HepG2 (cell line): ENCODE measurements around the gene CASS4. TPM values are rescaled to one million over a fixed set of nuclear protein-coding genes. Genes with fewer than 3 reads are reported as not detected.

Experiments used
- FOSL2 ChIP-seq: sonication (generic); formaldehyde crosslinking; IDR thresholded peaks from 2 replicates; pipeline ENCODE4 v1.4.0; 2020; ENCODE audit warnings: missing genetic modification reagents
- HOXA5 ChIP-seq: sonication (generic); formaldehyde crosslinking; IDR thresholded peaks from 2 replicates; pipeline ENCODE4 v1.4.0; 2020; ENCODE audit warnings: missing genetic modification reagents
- KDM3A ChIP-seq: IDR thresholded peaks from 2 replicates; pipeline ENCODE4 v1.6.1; 2018; ENCODE audit warnings: low read depth, missing compliant biosample characterization
- ZNF563 ChIP-seq: sonication (generic); formaldehyde crosslinking; IDR thresholded peaks from 2 replicates; pipeline ENCODE4 v1.8.0; 2022; ENCODE audit warnings: mild to moderate bottlenecking, moderate library complexity, missing genetic modification reagents
- ZNF841 ChIP-seq: sonication (generic); formaldehyde crosslinking; IDR thresholded peaks from 2 replicates; pipeline ENCODE4 v1.8.1; 2023; ENCODE audit warnings: missing genetic modification reagents, borderline replicate concordance
- ZSCAN30 ChIP-seq: sonication (generic); formaldehyde crosslinking; IDR thresholded peaks from 2 replicates; pipeline ENCODE4 v1.5.0; 2020; ENCODE audit warnings: mild to moderate bottlenecking, missing genetic modification reagents
- polyA plus RNA-seq, 8 experiments: library from polyadenylated mRNA; depleted of rRNA in 3 of 8; stranded (reverse) in 7 of 8; unstranded in 1 of 8; fragments of >200 nt; fragmentation: Illumina TruSeq in 4 of 8; extraction: Trizol in 4 of 8; gene quantifications; 2 replicates each; pipeline versions ENCODE4 v1.2.1 to v1.2.3, GENCODE V29; 2011 to 2016; ENCODE audit warnings: low read depth in 4 of 8, missing spikeins in 1 of 8, mixed read lengths in 1 of 8; ENCODE audit not compliant: insufficient read depth in 1 of 8
- total RNA-seq, 5 experiments: library from RNA; depleted of rRNA; stranded (reverse); fragments of >200 nt; fragmentation: Illumina TruSeq; extraction: Trizol; gene quantifications; 2 replicates each; pipeline ENCODE4 v1.2.3, GENCODE V29; 2016; ENCODE audit warnings: low read depth in 1 of 5
- TF ChIP-seq, protein P1 (sequence below): sonication (generic); formaldehyde crosslinking; IDR thresholded peaks from one replicate; pipeline ENCODE4 v1.5.1; 2020; ENCODE audit warnings: mild to moderate bottlenecking, missing genetic modification reagents; ENCODE audit errors: not compliant biosample characterization
- TF ChIP-seq, protein P2 (sequence below): sonication (generic); formaldehyde crosslinking; IDR thresholded peaks from 2 replicates; pipeline ENCODE4 v1.5.1; 2020; ENCODE audit warnings: missing genetic modification reagents, mild to moderate bottlenecking, borderline replicate concordance

CASS4 gene
- total and polyA plus RNA-seq, 2 of the 13 experiments (the other 11 are each of a cell fraction or from before 2014, with no cell fraction given) = 0.17 to 0.49 TPM

DNA sequence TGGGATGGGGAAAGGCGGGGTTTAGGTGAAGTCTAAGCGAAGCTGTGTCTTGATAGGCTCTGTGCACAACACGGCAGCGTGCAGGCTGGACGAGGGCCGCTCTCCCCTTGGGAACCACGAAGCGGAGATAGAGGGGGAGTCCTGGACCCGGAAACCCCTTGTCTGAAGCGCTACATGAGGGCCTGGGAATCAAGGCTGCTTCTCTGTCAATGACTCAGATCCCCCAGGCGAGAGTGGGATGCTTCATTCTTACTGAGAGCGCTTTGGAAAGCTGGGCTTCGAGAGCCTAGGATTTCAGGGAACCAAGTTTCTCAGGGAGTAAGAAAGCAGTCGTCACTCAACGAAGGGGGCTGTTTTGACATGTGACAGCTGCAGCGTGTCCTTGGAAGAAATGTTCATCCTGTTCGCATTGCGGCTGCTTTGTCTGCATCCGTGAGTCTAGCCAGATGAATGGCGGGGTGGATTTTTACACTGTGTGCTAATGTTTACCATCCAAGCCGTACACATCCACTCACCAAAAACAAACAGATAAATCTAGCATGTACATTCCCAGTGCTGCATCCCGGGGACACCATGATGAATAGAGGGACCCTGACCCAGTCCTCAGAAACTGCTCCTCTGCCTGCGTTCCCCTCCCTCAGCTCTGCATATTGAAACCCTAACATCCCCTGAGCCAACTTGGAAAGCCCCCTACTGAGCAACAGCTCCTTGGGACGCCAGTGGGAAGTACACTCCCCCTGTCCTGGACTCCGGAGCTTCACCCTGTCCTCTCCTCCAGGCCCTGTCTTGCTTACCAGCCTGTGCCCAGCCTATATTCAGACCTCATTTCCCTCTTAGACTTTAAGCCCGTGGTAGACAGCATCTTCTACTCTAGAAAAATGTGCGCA lies 31.8 kb downstream of the CASS4 start (continued):
- TF ChIP-seq, protein P1, sequence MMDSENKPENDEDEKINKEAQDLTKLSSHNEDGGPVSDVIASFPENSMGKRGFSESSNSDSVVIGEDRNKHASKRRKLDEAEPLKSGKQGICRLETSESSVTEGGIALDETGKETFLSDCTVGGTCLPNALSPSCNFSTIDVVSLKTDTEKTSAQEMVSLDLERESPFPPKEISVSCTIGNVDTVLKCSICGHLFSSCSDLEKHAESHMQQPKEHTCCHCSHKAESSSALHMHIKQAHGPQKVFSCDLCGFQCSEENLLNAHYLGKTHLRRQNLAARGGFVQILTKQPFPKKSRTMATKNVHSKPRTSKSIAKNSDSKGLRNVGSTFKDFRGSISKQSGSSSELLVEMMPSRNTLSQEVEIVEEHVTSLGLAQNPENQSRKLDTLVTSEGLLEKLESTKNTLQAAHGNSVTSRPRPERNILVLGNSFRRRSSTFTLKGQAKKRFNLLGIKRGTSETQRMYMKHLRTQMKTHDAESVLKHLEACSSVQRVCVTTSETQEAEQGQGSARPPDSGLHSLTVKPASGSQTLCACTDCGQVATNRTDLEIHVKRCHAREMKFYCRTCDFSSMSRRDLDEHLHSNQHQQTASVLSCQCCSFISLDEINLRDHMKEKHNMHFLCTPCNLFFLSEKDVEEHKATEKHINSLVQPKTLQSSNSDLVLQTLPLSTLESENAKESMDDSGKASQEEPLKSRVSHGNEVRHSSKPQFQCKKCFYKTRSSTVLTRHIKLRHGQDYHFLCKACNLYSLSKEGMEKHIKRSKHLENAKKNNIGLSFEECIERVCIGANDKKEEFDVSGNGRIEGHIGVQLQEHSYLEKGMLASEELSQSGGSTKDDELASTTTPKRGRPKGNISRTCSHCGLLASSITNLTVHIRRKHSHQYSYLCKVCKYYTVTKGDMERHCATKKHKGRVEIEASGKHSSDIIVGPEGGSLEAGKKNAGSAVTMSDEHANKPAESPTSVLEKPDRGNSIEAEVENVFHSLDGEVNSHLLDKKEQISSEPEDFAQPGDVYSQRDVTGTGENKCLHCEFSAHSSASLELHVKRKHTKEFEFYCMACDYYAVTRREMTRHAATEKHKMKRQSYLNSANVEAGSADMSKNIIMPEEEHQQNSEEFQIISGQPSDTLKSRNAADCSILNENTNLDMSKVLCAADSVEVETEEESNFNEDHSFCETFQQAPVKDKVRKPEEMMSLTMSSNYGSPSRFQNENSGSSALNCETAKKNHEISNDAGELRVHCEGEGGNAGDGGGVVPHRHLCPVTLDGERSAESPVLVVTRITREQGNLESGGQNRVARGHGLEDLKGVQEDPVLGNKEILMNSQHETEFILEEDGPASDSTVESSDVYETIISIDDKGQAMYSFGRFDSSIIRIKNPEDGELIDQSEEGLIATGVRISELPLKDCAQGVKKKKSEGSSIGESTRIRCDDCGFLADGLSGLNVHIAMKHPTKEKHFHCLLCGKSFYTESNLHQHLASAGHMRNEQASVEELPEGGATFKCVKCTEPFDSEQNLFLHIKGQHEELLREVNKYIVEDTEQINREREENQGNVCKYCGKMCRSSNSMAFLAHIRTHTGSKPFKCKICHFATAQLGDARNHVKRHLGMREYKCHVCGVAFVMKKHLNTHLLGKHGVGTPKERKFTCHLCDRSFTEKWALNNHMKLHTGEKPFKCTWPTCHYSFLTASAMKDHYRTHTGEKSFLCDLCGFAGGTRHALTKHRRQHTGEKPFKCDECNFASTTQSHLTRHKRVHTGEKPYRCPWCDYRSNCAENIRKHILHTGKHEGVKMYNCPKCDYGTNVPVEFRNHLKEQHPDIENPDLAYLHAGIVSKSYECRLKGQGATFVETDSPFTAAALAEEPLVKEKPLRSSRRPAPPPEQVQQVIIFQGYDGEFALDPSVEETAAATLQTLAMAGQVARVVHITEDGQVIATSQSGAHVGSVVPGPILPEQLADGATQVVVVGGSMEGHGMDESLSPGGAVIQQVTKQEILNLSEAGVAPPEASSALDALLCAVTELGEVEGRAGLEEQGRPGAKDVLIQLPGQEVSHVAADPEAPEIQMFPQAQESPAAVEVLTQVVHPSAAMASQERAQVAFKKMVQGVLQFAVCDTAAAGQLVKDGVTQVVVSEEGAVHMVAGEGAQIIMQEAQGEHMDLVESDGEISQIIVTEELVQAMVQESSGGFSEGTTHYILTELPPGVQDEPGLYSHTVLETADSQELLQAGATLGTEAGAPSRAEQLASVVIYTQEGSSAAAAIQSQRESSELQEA (CRISPR knock-in tag) = no peak
- TF ChIP-seq ZSCAN30 (CRISPR knock-in tag) = no peak
- TF ChIP-seq, protein P2, sequence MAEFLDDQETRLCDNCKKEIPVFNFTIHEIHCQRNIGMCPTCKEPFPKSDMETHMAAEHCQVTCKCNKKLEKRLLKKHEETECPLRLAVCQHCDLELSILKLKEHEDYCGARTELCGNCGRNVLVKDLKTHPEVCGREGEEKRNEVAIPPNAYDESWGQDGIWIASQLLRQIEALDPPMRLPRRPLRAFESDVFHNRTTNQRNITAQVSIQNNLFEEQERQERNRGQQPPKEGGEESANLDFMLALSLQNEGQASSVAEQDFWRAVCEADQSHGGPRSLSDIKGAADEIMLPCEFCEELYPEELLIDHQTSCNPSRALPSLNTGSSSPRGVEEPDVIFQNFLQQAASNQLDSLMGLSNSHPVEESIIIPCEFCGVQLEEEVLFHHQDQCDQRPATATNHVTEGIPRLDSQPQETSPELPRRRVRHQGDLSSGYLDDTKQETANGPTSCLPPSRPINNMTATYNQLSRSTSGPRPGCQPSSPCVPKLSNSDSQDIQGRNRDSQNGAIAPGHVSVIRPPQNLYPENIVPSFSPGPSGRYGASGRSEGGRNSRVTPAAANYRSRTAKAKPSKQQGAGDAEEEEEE (CRISPR knock-in tag) = no peak
- no peak for TF ChIP-seq ZNF841 (CRISPR knock-in tag)
- no peak for TF ChIP-seq KDM3A (CRISPR knock-in tag)
- 0 out of 2 replicates have a peak, but pooled peaks have one; percentile 5 for TF ChIP-seq FOSL2 (CRISPR knock-in tag)
- no peak for TF ChIP-seq ZNF563 (CRISPR knock-in tag)
- no peak for TF ChIP-seq HOXA5
